ENCODE results near the gene FIBP. TPM values are rescaled to one million over a fixed set of nuclear protein-coding genes. Genes with fewer than 3 reads are reported as not detected.

FIBP gene
- total and polyA plus RNA-seq, 2 of the 4 experiments (the other 2 are of a cell fraction), result 141 to 182 TPM

- H3K56ac ChIP-seq (ENCODE audit: extremely low read depth, insufficient read depth, low read length), result 0 out of 2 replicates have a peak overlapping the region, but pooled peaks have one; percentile 22
- 0 out of 2 replicates have a peak, but pooled peaks cover 4% of the 10 kb centered on the region for H3K9me1 ChIP-seq (ENCODE audit: insufficient read depth, low read length)
- H2BK120ac ChIP-seq (ENCODE audit: low read depth, low read length), result no peak overlapping the region
- peaks cover 40% of the 10 kb centered on the region for H3K4me1 ChIP-seq (ENCODE audit: control insufficient read depth, insufficient read depth, low read length)
- no peak for ATAC-seq (ENCODE audit: low read depth)
- TF ChIP-seq POLR2A (IDR thresholded peaks at IDR 0.05; ENCODE audit: low read depth, low read length) (peak; percentile 52), BHLHE40 (IDR thresholded peaks at IDR 0.05; ENCODE audit: low read depth, low read length) (no peak), MAZ (IDR thresholded peaks at IDR 0.05; ENCODE audit: borderline replicate concordance, low read depth, low read length) (peak; percentile 27; the same call in 1 of the 2 replicates)
- no peak overlapping the region for H3K18ac ChIP-seq (ENCODE audit: low read depth, low read length)
- H3K27ac ChIP-seq (ENCODE audit: insufficient read depth, low read length), result peak overlapping the region; percentile 60
- intact Hi-C loops (cut with micrococcal nuclease) (no loop called here), in situ Hi-C loops (cut with MboI; ENCODE audit: low sequenced_read_pairs) (loop anchor here (5.0 kb wide), 1 partner anchor 68 kb away; the partner anchor contains the start of gene SART1), dilution Hi-C loops (cut with HindIII; ENCODE audit: low sequenced_read_pairs, unreplicated experiment) (no loop called here)
- ChIA-PET CTCF (interaction anchor here (0.6 to 0.7 kb wide), 2 partner anchors 34 to 43 kb away, joined by 3 read pairs; no protein-coding TSS in a partner anchor), POLR2A (ENCODE audit: unreplicated experiment) (interaction anchor here (0.7 kb wide), 1 partner anchor 1376 kb away, joined by 5 read pairs; no protein-coding TSS in a partner anchor)
- no TSS peak for BruUV-seq (replicated peaks)
- no peak overlapping the region for H4K5ac ChIP-seq (ENCODE audit: low read depth, low read length)
- peaks cover 46% of the 10 kb centered on the region for H3K36me3 ChIP-seq (ENCODE audit: control insufficient read depth, insufficient read depth, low read length)
- H2AK9ac ChIP-seq (replicated peaks; ENCODE audit: low read depth, low read length, poor library complexity), result peak overlapping the region; percentile 76
- H3K4me2 ChIP-seq (ENCODE audit: low read depth, low read length), result no peak overlapping the region
- WGBS, 2 experiments (ENCODE audit: extremely low coverage in 2 of 2, insufficient read length in 1 of 2), result 70% methylated on average over 6 of the region's 16 CpGs; no CpG with 5 or more reads in 1 of the 2 experiments
- H4K20me1 ChIP-seq (ENCODE audit: insufficient read depth, low read length), result peaks cover 84% of the 10 kb centered on the region
- H3K79me1 ChIP-seq (ENCODE audit: low read depth in 1 of 2, low read length in 2 of 2), result peaks cover 0 to 24% of the 10 kb centered on the region in 2 experiments; a peak in 2 of 4 replicates
- peak overlapping the region; percentile 14; the same call in 1 of the 2 replicates for H2AK5ac ChIP-seq (ENCODE audit: low read depth, low read length)
- H2AFZ ChIP-seq (replicated peaks; ENCODE audit: low read length, poor library complexity), result no peak overlapping the region
- H4K8ac ChIP-seq (ENCODE audit: low read depth in 2 of 2, low read length in 2 of 2), result peak overlapping the region in 1 of 2 experiments; percentile 24; a peak in 1 of 4 replicates
- no peak overlapping the region for H3K4me3 ChIP-seq (ENCODE audit: insufficient read depth, low read depth, low read length)
- H3K14ac ChIP-seq (replicated peaks; ENCODE audit: low read depth, low read length), result peak overlapping the region; percentile 74; the same call in 1 of the 2 replicates
- no peaks in the 10 kb centered on the region for H3K9me3 ChIP-seq (ENCODE audit: control insufficient read depth, insufficient read depth, low read length)
- no peak overlapping the region for H2BK15ac ChIP-seq (ENCODE audit: low read depth, low read length)
- H3K9ac ChIP-seq (ENCODE audit: low read depth, low read length), result peak overlapping the region; percentile 38
- peak overlapping the region; percentile 83 for H3K23ac ChIP-seq (ENCODE audit: low read depth, low read length)
- no peaks in the 10 kb centered on the region for H3K27me3 ChIP-seq (ENCODE audit: control insufficient read depth, insufficient read depth, low read length)
- H4K91ac ChIP-seq (ENCODE audit: insufficient read depth, low read depth, low read length), result 0 out of 2 replicates have a peak overlapping the region, but pooled peaks have one; percentile 29
- peak overlapping the region; percentile 40 for H2BK5ac ChIP-seq (ENCODE audit: low read depth, low read length, poor library complexity, severe bottlenecking)
- no peak overlapping the region for H2BK20ac ChIP-seq (ENCODE audit: low read depth, low read length)
- no peak for DNase-seq
- peak overlapping the region; percentile 66; the same call in 1 of the 2 replicates for H3K4ac ChIP-seq (ENCODE audit: low read depth, low read length)
Measured at GRCh38 chr11:65894034-65894591, 5.8 kb upstream of the FIBP start.
